Panc1 (cell line): Measurements from ENCODE around the gene FHAD1. TPM values are rescaled to one million over a fixed set of nuclear protein-coding genes. Genes with fewer than 3 reads are reported as not detected.

ENCODE experiments used
- ATAC-seq: fragments of 200-7000 bp; cut with Tn5 transposase; 2 replicates; pipeline ENCODE4 v1.9.1; 2020; ENCODE audit warnings: mild to moderate bottlenecking, moderate library complexity
- BruUV-seq: library from RNA; stranded (reverse); fragments of 400-500 nt; replicated peaks from 2 replicates; lab custom pipeline; 2021; lab: Mats Ljungman, UMichigan
- CTCF ChIA-PET: fragments of 300-600 bp; sonication (Branson Sonifier 250); formaldehyde crosslinking; loops from one replicate; lab custom pipeline; 2022; ENCODE audit warnings: antibody characterized with exemption; lab: Charles Lee
- POLR2A ChIA-PET: fragments of 300-600 bp; sonication (Branson Sonifier 250); formaldehyde crosslinking; loops from one replicate; lab custom pipeline; 2022; ENCODE audit warnings: antibody characterized with exemption; lab: Charles Lee
- DNase-seq: peaks from one replicate; pipeline ENCODE4 v3.0.0-alpha.2; 2010; ENCODE audit warnings: low read depth, low spot score
- H3K27ac ChIP-seq: 2 replicates; pipeline ENCODE4 v1.5.1; 2011; ENCODE audit warnings: mild to moderate bottlenecking, low read length, inconsistent platforms
- H3K27me3 ChIP-seq: fragments of 200-500 bp; sonication (Bioruptor generic); 2 replicates; pipeline ENCODE4 v1.6.0; 2014; ENCODE audit warnings: low read length, inconsistent platforms; ENCODE audit not compliant: control insufficient read depth, insufficient read depth
- H3K36me3 ChIP-seq: fragments of 200-500 bp; sonication (Bioruptor generic); 2 replicates; pipeline ENCODE4 v1.5.1; 2014; ENCODE audit warnings: inconsistent platforms, mild to moderate bottlenecking, low read length, moderate library complexity; ENCODE audit not compliant: control insufficient read depth, insufficient read depth
- H3K4me1 ChIP-seq: 2 replicates; pipeline ENCODE4 v1.5.1; 2011; ENCODE audit warnings: inconsistent platforms, mild to moderate bottlenecking, low read length, moderate library complexity; ENCODE audit not compliant: control insufficient read depth, insufficient read depth
- H3K4me3 ChIP-seq, 2 experiments: 2 replicates each; pipeline ENCODE4 v1.5.1; 2011 to 2012; ENCODE audit warnings: low read depth in 2 of 2, low read length in 2 of 2, mild to moderate bottlenecking in 2 of 2, inconsistent platforms in 1 of 2, moderate library complexity in 1 of 2
- H3K9me3 ChIP-seq: fragments of 200-500 bp; sonication (Bioruptor generic); 2 replicates; pipeline ENCODE4 v1.5.1; 2014; ENCODE audit warnings: low read depth, mild to moderate bottlenecking, inconsistent platforms, low read length, moderate library complexity; ENCODE audit not compliant: control insufficient read depth, insufficient read depth
- CTCF ChIP-seq: fragments of 450-650 bp; IDR thresholded peaks from 2 replicates; pipeline ENCODE4 v1.5.1; 2017; ENCODE audit warnings: mild to moderate bottlenecking
- POLR2AphosphoS5 ChIP-seq: IDR thresholded peaks from 2 replicates; pipeline ENCODE4 v1.6.1; 2012; ENCODE audit warnings: mild to moderate bottlenecking, low read depth, low read length, moderate library complexity
- REST ChIP-seq, 2 experiments: IDR thresholded peaks; 2 replicates each; pipeline ENCODE4 v1.6.1; 2011 to 2012; ENCODE audit warnings: low read depth in 2 of 2, control low read depth in 1 of 2, low read length in 1 of 2, mild to moderate bottlenecking in 1 of 2, moderate library complexity in 1 of 2; ENCODE audit not compliant: insufficient read depth in 1 of 2
- SIN3A ChIP-seq: IDR thresholded peaks from 2 replicates; pipeline ENCODE4 v1.6.1; 2012; ENCODE audit warnings: low read depth, mild to moderate bottlenecking, low read length, moderate library complexity, borderline replicate concordance; ENCODE audit not compliant: insufficient read depth
- TCF7L2 ChIP-seq: IDR thresholded peaks from 2 replicates; pipeline ENCODE4 v1.6.1; 2011; ENCODE audit warnings: mild to moderate bottlenecking, low read depth, low read length, inconsistent platforms
- in situ Hi-C: cut with HindIII; loops from 2 replicates; pipeline ENCODE4 v1.10.0; 2016; ENCODE audit warnings: low sequenced_read_pairs, low pct_unique_long_range_greater_than_20kb
- intact Hi-C: fragments of 100-400 bp; cut with micrococcal nuclease; formaldehyde crosslinking; loops from one replicate; pipeline ENCODE4 v1.10.0; 2022; ENCODE audit not compliant: unreplicated experiment
- total RNA-seq: library from RNA; stranded (reverse); gene quantifications from one replicate; pipeline ENCODE4 v1.2.1, GENCODE V29; 2021; ENCODE audit not compliant: unreplicated experiment

Gene FHAD1
- total RNA-seq, 1 experiment from 2014 or later: 0.23 TPM

GRCh38 chr1:15413563-15414444, 166.8 kb downstream of the FHAD1 start:
- BruUV-seq: no TSS peak
- H3K36me3 ChIP-seq: no peaks in the 10 kb centered on the region; the same call in 1 of the 2 replicates
- no peaks in the 10 kb centered on the region for H3K27me3 ChIP-seq
- TF ChIP-seq TCF7L2: no peak
- no peak for TF ChIP-seq POLR2AphosphoS5
- TF ChIP-seq CTCF: no peak
- no peak for TF ChIP-seq SIN3A
- intact Hi-C loops: no loop called here
- H3K4me1 ChIP-seq: peaks cover 61% of the 10 kb centered on the region
- no peak overlapping the region for H3K4me3 ChIP-seq
- peak overlapping the region; percentile 92; the same call in 1 of the 2 replicates for H3K27ac ChIP-seq
- POLR2A ChIA-PET: interaction anchor here (0.6 kb wide), 1 partner anchor 12 kb away, joined by 6 read pairs; no protein-coding TSS in a partner anchor
- no peak for ATAC-seq
- CTCF ChIA-PET: interaction anchor here (0.8 kb wide), 1 partner anchor 91 kb away, joined by 3 read pairs; no protein-coding TSS in a partner anchor
- DNase-seq: no peak
- in situ Hi-C loops: no loop called here
- no peaks in the 10 kb centered on the region for H3K9me3 ChIP-seq

- in situ Hi-C loops: no loop called here
Observed at GRCh38 chr1:15414445-15414983, 167.5 kb downstream of the FHAD1 start.

More at GRCh38 chr1:15414445-15414983, 167.5 kb downstream of the FHAD1 start:
- intact Hi-C loops: no loop called here
- ATAC-seq (no peak), DNase-seq (no peak)
- H3K4me3 ChIP-seq: no peak overlapping the region
- ChIA-PET CTCF (interaction anchor here (0.8 kb wide), 1 partner anchor 91 kb away, joined by 3 read pairs; no protein-coding TSS in a partner anchor), POLR2A (interaction anchor here (0.6 kb wide), 1 partner anchor 11 kb away, joined by 6 read pairs; no protein-coding TSS in a partner anchor)
- peak overlapping the region; percentile 14; the same call in 1 of the 2 replicates for H3K27ac ChIP-seq
- no TSS peak for BruUV-seq
- no peaks in the 10 kb centered on the region for H3K9me3 ChIP-seq
- no peaks in the 10 kb centered on the region; the same call in 1 of the 2 replicates for H3K36me3 ChIP-seq
- no peak for TF ChIP-seq POLR2AphosphoS5
- no peak for TF ChIP-seq CTCF
- no peak for TF ChIP-seq SIN3A
- TF ChIP-seq TCF7L2: no peak
- no peak for TF ChIP-seq REST (IDR thresholded peaks at IDR 0.05; ENCODE audit: insufficient read depth in 1 of 2, low read depth in 2 of 2, low read length in 1 of 2)
- peaks cover 63% of the 10 kb centered on the region for H3K4me1 ChIP-seq
- H3K27me3 ChIP-seq: no peaks in the 10 kb centered on the region
